ENCODE results near the gene ETV4.

ETV4 gene

GRCh38 chr17:43562679-43563599, 16.8 kb upstream of the ETV4 start:
- TF ChIP-seq FOXM1 (IDR thresholded peaks at IDR 0.05; ENCODE audit: borderline replicate concordance, low read depth) (no peak), REST (IDR thresholded peaks at IDR 0.05; ENCODE audit: low read depth) (no peak), TAF1 (IDR thresholded peaks at IDR 0.05; ENCODE audit: low read depth) (no peak), MAX (IDR thresholded peaks at IDR 0.05) (no peak), NFIC (IDR thresholded peaks at IDR 0.05) (no peak), CEBPB (IDR thresholded peaks at IDR 0.05) (no peak), EP300 (IDR thresholded peaks at IDR 0.05; ENCODE audit: borderline replicate concordance) (no peak), TCF12 (IDR thresholded peaks at IDR 0.05; ENCODE audit: low read depth) (no peak), TEAD4 (IDR thresholded peaks at IDR 0.05) (no peak), RAD21 (IDR thresholded peaks at IDR 0.05; ENCODE audit: low read depth) (no peak)

GRCh38 chr17:43560461-43561427, 14.6 kb upstream of the ETV4 start:
- TF ChIP-seq TEAD4 (IDR thresholded peaks at IDR 0.05) (no peak), TCF12 (IDR thresholded peaks at IDR 0.05; ENCODE audit: low read depth) (no peak), RAD21 (IDR thresholded peaks at IDR 0.05; ENCODE audit: low read depth) (no peak), REST (IDR thresholded peaks at IDR 0.05; ENCODE audit: low read depth) (no peak), CREB1 (IDR thresholded peaks at IDR 0.05; ENCODE audit: low read depth) (no peak), USF1 (IDR thresholded peaks at IDR 0.05) (no peak), EGR1 (IDR thresholded peaks at IDR 0.05) (no peak), EP300 (IDR thresholded peaks at IDR 0.05; ENCODE audit: borderline replicate concordance) (no peak)

- TF ChIP-seq NFIC (IDR thresholded peaks at IDR 0.05) (no peak), CREB1 (IDR thresholded peaks at IDR 0.05; ENCODE audit: low read depth) (no peak)
Observed at GRCh38 chr17:43559161-43559816, 13.1 kb upstream of the ETV4 start.

GRCh38 chr17:43558805-43559160, 12.6 kb upstream of the ETV4 start:
- TF ChIP-seq TCF12 (IDR thresholded peaks at IDR 0.05; ENCODE audit: low read depth) (no peak), TEAD4 (IDR thresholded peaks at IDR 0.05) (no peak), MAX (IDR thresholded peaks at IDR 0.05) (no peak), RAD21 (IDR thresholded peaks at IDR 0.05; ENCODE audit: low read depth) (no peak), ZBTB7A (IDR thresholded peaks at IDR 0.05; ENCODE audit: low read depth) (no peak), EP300 (IDR thresholded peaks at IDR 0.05; ENCODE audit: borderline replicate concordance) (no peak), EGR1 (IDR thresholded peaks at IDR 0.05) (no peak), TAF1 (IDR thresholded peaks at IDR 0.05; ENCODE audit: low read depth) (no peak), REST (IDR thresholded peaks at IDR 0.05; ENCODE audit: low read depth) (no peak), NFIC (IDR thresholded peaks at IDR 0.05) (no peak), CEBPB (IDR thresholded peaks at IDR 0.05) (no peak), YY1 (IDR thresholded peaks at IDR 0.05; ENCODE audit: low read depth) (no peak), USF1 (IDR thresholded peaks at IDR 0.05) (no peak), CREB1 (IDR thresholded peaks at IDR 0.05; ENCODE audit: low read depth) (no peak), FOXM1 (IDR thresholded peaks at IDR 0.05; ENCODE audit: borderline replicate concordance, low read depth) (no peak)
